ENCODE data around the gene POU6F2. TPM values are rescaled to one million over a fixed set of nuclear protein-coding genes. Genes with fewer than 3 reads are reported as not detected.

Gene POU6F2
- total RNA-seq, 1 donor from 2014 or later: 0.24 TPM

- Mint-ChIP-seq H3K36me3 (ENCODE audit: low read depth) (no peaks in the 10 kb centered on the region), H3K9me3 (no peaks in the 10 kb centered on the region), H3K4me3 (no peak overlapping the region), H3K27ac (no peak overlapping the region), H3K27me3 (no peaks in the 10 kb centered on the region), H3K4me1 (no peaks in the 10 kb centered on the region)
- no peak for TF ChIP-seq CTCF (IDR thresholded peaks at IDR 0.05)
- intact Hi-C loops (cut with micrococcal nuclease): no loop called here
- DNase-seq (no peak), ATAC-seq (ENCODE audit: low read depth) (no peak)
- CTCF ChIA-PET: no interaction called here
- POLR2A ChIA-PET: no interaction called here
These were observed 235.2 kb downstream of the POU6F2 start for GRCh38 chr7:39212876-39213275.

GRCh38 chr7:39217783-39218182 is 240.1 kb downstream of the POU6F2 start:
- Mint-ChIP-seq H3K4me3 (no peak overlapping the region), H3K4me1 (no peaks in the 10 kb centered on the region), H3K9me3 (no peaks in the 10 kb centered on the region), H3K27ac (no peak overlapping the region), H3K27me3 (no peaks in the 10 kb centered on the region), H3K36me3 (ENCODE audit: low read depth) (no peaks in the 10 kb centered on the region)
- ChIA-PET POLR2A (no interaction called here), CTCF (no interaction called here)
- intact Hi-C loops (cut with micrococcal nuclease): no loop called here
- ATAC-seq (ENCODE audit: low read depth) (no peak), DNase-seq (no peak)
- TF ChIP-seq CTCF (IDR thresholded peaks at IDR 0.05): no peak

- CTCF ChIA-PET: no interaction called here
- no peak for TF ChIP-seq CTCF (IDR thresholded peaks at IDR 0.05)
- Mint-ChIP-seq H3K27me3 (no peaks in the 10 kb centered on the region), H3K36me3 (ENCODE audit: low read depth) (no peaks in the 10 kb centered on the region), H3K4me3 (no peak overlapping the region), H3K9me3 (no peaks in the 10 kb centered on the region), H3K4me1 (no peaks in the 10 kb centered on the region), H3K27ac (no peak overlapping the region)
- DNase-seq (no peak), ATAC-seq (ENCODE audit: low read depth) (no peak)
- intact Hi-C loops (cut with micrococcal nuclease): no loop called here
- POLR2A ChIA-PET: no interaction called here
These were observed 242.2 kb downstream of the POU6F2 start for GRCh38 chr7:39219869-39220268.

- no peak for ATAC-seq (ENCODE audit: low read depth)
- intact Hi-C loops (cut with micrococcal nuclease): no loop called here
- no peaks in the 10 kb centered on the region for H3K9me3 Mint-ChIP-seq
- no peak overlapping the region for H3K4me3 Mint-ChIP-seq
- DNase-seq: no peak
- H3K36me3 Mint-ChIP-seq (ENCODE audit: low read depth): no peaks in the 10 kb centered on the region
- H3K27ac Mint-ChIP-seq: no peak overlapping the region
- no peak for TF ChIP-seq CTCF (IDR thresholded peaks at IDR 0.05)
- ChIA-PET POLR2A (no interaction called here), CTCF (no interaction called here)
- H3K4me1 Mint-ChIP-seq: no peaks in the 10 kb centered on the region
- no peaks in the 10 kb centered on the region for H3K27me3 Mint-ChIP-seq
These were observed 244.2 kb downstream of the POU6F2 start for GRCh38 chr7:39221901-39222300.

GRCh38 chr7:39228946-39229345 is 251.2 kb downstream of the POU6F2 start:
- no peaks in the 10 kb centered on the region for H3K27me3 Mint-ChIP-seq
- no peak for TF ChIP-seq CTCF (IDR thresholded peaks at IDR 0.05)
- no peak for ATAC-seq (ENCODE audit: low read depth)
- ChIA-PET POLR2A (no interaction called here), CTCF (no interaction called here)
- no peaks in the 10 kb centered on the region for H3K36me3 Mint-ChIP-seq (ENCODE audit: low read depth)
- no peaks in the 10 kb centered on the region for H3K9me3 Mint-ChIP-seq
- no peak overlapping the region for H3K4me3 Mint-ChIP-seq
- H3K4me1 Mint-ChIP-seq: no peaks in the 10 kb centered on the region
- no peak for DNase-seq
- no peak overlapping the region for H3K27ac Mint-ChIP-seq
- intact Hi-C loops (cut with micrococcal nuclease): no loop called here
